ENCODE measurements around the gene RBL2.

- TF ChIP-seq EZH2 (IDR thresholded peaks at IDR 0.05; ENCODE audit: borderline replicate concordance, low read length) = no peak
- TF ChIP-seq CTCF (conservative IDR thresholded peaks at IDR 0.05 in 1 of 2, IDR thresholded peaks at IDR 0.05 in 1 of 2; ENCODE audit: extremely low read depth in 1 of 2, insufficient read depth in 1 of 2, low read depth in 1 of 2, low read length in 2 of 2) = no peak
These were observed 95.2 kb downstream of the RBL2 start for GRCh38 chr16:53529513-53529912.

All from mammary epithelial cell (primary cell).